GM19438 (cell line): ENCODE measurements around the gene SLC38A2.
A peak's percentile ranks its signal among the peaks of the same experiment; 100 is the strongest.

Experiments
- ATAC-seq: cut with Tn5 transposase; IDR thresholded peaks from one replicate; pipeline ENCODE4 v1.9.1; 2021; ENCODE audit warnings: low read depth; ENCODE audit not compliant: unreplicated experiment

The SLC38A2 gene

DNA sequence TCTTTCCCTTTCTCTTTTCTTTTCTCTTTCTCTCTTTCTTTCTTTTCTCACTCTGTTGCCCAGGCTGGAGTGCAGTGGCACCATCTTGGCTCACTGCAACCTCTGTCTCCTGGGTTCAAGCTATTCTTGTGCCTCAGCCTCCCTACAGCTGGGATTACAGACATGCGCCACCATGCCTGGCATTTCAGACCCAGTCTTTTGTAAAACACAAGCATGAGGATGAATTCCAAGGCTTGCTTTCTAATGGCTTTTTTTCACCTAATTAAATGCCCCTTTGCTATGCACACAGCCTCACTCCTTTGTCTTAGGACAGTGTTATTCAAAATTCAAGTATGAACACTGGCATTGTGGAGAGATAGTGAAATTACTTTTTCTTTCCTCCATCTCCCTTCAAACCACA lies 6.0 kb upstream of the SLC38A2 start:
- ATAC-seq = no peak

DNA sequence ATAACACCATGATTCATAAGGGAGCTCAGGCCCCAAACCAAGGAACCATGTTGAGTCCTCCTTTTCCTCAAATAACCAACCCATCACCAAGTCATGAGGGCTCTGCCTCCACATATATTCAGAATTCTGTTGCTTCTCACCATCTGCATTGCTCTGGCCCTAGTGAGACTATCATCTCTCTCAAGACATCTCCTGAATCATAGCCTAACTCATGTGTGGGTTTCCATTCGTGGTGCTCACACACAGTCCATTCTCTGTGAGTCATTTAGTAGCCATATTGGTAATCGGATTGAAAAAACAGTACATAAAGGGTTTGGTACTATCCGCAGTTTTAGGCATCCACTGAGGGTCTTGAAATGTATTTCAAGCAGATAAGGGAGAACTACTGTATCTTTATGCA lies 5.1 kb upstream of the SLC38A2 start:
- ATAC-seq = no peak

DNA sequence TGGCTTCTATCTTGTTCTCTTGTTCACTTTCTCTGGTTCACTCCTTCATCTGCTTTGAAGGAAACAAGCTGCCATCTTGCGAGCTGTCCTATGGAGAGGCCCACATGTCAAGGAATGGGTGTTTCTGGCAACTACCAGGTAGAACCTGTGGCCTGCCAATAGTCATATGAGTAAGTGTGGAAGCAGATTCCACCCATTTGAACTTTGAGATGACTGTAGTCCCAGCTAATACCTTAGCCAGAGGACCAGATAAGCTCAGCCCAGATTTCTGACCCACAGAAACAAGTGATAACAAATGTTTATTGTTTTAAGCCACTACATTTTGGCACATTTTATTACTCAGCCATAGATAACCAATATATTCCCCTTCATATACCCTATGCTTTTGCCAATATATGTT lies 4.0 kb upstream of the SLC38A2 start:
- ATAC-seq = no peak

DNA sequence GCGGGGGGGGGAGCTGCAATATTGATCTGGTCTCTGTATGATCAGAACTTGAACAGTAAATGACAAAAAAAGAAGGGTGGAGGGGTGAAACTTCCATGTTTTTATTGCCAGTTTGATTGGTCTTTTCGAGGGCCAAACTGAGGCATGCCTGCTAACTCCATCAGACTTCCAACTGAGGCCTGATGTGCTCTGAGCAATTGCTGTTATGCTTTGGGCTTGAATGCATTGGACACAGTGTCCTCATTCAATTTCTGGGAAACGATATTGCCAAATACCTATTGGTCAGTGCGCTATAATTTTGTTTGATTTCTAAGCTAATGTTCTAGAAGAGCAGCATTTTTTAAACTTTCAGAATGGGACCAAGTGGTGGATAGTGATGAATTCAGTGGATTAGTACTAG lies 2.1 kb upstream of the SLC38A2 start:
- ATAC-seq = no peak

DNA sequence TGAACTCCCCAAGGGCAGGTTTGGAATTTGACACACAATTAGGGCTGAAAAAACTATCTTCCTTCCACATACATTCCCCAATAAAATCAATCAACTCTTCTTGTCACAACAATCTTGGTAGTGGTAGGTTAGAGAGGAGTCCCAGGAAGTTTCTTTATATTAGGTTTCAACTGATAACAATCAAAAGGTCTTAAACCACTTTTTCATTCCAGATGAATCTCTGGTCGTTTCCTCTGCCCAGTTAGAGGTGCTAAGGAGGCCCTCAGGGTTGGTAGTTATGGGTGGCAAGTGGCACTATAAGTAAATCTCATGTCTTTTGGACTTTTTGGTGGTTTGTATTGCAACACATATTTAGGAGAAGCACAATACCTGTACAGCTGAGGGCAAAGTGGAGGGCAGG lies 1.7 kb upstream of the SLC38A2 start:
- ATAC-seq = no peak

DNA sequence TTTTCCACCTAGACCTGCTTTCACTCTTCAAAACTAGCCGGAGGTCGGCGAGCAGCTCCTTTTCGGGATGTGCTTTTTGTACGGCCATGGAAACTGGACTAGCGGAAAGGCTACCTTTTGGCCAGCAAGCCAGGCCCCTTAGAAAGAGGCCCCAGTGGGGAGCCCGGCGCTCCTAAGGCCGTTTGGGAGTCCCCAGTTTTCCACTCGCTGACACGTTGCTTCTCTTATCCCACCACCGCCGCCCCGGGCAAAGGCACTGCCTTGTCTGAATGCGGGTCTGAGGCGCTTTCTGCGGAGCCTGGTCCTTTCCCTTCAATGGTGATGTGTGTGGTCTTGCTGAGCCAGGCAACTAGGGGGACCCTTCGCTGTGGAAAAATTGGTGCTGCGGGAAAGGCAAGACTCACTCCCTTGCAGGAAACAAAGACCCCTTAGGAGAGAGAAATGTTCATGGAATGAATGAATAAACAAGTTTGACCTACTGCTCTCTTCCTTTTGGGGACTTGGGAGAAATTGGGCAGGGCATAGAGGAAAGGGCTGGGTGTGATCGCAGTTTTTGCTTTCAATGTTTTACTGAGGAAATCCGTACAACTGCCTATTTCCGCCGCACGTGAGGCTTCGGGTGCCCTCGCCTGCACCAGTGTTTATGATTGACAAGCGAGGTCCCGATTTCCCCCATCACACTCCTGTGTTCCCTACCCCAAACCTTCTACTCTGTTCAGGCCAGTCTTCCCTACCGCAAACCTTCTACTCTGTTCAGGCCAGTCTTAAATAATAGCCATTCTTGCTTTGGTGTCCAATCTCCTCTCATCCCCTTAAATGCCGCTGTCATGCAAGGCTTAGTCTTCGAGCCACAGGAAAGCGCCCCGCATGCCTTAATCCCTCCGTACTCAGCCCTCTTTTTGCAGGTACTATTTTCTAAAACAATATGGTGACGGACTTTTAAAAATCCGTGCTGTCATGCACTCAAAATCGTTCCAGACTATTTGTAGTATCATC lies 1.0 kb upstream of the SLC38A2 start:
- no peak for ATAC-seq

DNA sequence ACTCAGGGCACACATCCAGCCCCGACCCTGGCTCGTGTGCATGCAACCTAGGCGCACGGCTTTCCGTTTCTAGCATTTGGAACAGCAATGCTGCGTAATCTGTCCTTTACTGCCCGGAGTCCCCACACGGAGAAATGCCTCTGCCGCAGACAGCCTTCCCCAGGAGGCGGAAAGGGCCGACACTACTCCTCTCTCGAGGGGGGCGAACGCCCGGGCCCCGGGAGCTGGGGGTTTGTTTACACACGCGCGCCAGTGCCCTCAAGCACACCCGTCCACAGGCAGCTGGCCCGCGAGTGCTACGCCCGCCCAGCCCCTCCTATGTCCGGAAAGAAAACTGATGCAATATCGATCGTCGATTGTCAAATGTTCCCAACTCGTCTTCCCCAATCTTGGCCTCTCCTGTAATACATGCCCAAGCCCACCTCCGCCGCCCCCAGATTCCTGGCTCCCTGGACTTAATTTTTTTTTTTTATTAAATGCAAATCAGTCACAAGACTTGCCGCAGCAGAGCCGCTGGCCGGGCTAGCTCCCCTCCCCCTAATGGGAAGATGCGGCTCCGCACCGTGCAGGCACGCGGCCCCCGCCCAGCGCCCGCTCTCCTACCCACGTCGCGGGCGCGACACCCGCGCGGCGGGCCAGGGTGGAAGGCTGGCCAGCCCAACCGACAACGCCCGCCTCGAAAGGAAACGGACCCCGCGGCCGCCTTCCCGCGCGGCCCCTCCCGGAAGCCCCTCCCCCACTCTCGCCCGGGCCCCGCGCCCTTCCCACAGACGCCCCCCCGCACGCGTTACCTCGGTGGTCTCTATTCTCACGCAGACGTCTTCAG lies 642 bp downstream of the SLC38A2 start:
- peak; percentile 26 for ATAC-seq

DNA sequence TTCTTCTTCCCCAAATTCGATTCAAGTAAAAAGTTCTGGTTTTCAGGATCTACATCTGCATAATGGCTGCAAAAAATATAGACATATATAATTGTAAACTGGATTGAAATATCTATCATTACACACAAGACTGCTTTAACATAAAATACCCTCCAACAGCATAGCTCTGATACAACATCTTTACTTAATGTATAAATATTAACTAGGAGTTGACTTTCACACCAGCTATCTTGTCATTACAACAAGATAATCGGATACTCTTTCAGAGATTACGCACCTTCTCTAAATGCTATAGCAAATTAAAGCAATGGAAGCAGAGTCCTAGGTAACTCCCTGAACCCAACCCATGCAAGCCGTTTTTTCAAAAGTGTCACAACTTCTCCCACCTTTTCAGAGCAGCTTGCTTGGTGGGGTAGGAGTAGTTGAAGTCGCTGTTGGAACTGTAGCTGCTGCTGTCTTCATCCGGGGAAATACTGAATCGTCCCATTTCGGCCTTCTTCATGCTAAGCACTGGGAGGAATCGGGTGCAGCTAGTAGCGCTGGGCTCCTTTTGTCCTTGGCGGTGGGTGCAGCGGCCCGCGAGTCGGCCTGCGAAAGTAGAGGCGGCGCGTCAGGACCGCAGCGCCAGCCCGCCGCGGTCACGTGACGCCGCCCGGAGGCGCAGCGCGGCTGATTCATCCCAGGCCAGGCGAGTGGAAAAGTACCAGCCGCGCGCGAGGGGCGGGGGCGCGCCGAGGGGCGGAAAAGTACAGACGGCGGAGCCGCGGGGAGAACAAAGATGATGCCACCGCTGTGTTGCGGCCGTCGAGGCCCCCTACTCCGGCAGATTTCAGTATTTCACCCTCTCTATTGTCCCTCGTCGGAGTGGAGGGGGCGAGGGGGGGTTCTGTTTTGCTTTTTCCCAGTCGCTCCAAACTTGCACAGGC lies 1.5 kb downstream of the SLC38A2 start:
- ATAC-seq = peak; percentile 45

DNA sequence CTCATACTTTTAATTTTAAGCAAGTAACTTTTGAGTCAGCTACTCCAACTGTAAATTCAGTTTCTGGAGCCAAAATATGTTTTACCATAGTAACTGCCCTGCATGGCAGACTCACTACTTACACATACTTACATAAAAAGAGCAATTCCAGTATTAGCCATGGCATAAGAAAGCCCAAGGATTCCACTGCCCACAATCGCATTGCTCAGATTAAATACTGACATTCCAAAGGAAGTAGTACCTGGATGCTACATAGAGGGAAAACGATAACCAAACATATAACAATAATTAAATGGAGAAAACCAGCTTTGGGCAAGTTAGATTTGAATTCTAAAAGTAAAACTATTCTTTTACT lies 2.2 kb downstream of the SLC38A2 start:
- no peak for ATAC-seq

DNA sequence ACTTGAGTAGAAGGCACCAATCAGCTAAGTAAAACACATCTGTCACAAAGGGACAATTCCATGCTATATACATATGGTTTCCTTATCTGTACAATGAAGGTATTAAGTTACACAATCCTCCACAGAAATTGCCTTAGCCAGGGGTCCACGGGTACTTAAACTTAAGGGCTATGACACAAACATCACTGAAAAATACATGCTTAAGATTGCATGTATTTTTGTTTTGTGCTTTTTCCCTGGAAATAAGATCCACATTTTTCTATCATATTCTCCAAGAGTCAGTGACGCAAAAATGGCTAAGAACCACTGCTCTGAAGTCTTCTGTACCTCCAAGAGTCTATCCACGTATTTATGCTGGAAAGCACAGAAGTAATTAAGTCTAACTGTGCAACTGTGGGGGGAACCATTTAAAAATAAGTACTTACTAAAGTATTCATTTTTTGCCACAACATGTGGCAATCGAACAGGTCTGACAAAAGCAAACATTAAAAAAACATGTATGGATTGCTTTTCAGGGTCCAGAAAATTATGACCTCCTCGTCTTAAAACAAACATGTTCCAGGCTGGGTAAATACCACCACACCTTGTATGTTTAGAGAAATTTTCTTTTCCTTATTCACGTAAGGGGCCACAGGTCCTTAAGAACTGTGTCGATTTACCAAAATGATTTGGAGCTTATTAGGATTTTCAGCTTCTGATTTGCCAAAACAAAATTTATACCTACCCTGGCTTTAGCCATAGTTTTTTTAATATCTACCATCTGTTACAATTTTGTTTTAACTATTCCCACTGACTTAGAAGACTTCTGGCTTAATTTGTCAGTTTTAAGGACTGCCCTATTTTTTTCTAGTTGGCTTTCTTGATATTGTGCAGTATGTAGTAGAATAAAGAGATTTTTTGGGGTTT lies 2.8 kb downstream of the SLC38A2 start:
- no peak for ATAC-seq

DNA sequence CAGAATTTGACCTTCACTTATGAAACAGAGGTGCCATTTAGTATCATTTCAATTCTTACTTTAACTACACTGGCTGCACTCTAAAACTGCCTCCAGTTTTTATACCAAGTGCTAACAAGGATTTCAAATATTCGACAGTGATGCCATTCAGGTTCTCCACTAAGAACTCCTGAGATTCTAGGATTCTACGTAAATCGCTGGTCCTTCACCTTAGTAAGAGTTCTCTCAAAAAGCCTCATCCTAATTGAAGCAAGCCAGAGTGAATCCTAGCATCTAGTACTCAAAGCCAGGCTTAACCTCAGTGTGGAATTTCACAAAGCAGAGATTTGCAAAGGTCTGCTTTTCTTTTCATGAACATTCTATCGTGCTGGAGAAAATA lies 3.5 kb downstream of the SLC38A2 start:
- ATAC-seq = no peak

DNA sequence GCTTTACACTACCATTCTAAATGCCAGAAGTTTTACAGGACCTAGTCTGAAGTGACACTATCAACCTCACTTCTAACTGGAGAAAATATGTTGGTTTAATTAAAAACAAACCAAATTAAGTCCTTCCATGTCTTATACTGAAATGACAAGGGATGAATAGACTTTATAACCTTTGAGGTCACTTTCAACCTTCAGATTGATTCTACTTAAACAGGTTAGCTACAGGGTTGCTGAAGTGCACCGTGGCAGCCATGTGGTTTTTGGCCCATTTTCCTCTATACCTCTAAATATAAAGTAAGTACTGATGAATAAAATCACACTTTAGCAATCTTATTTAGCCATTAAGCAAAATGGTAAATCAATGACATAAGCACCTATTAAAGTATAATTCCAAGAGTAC lies 3.9 kb downstream of the SLC38A2 start:
- no peak for ATAC-seq

DNA sequence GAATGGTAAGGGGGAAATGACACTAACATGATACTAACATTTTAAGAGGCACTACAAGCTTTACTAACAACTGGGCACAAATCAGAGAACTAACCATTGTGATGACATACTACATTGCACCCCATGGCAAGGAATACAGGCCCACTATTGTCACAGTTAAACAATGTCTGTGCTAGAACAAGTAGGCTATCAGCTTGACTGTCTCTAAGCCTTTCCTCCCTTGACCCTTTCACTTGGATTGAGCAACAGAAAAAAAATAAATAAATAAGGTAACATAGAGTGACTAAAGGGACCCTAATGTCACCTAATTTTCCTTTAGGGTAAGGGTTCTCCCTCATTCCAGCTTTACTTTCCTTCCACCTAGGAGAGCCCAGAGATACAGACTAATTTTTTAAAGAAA lies 4.4 kb downstream of the SLC38A2 start:
- no peak for ATAC-seq

DNA sequence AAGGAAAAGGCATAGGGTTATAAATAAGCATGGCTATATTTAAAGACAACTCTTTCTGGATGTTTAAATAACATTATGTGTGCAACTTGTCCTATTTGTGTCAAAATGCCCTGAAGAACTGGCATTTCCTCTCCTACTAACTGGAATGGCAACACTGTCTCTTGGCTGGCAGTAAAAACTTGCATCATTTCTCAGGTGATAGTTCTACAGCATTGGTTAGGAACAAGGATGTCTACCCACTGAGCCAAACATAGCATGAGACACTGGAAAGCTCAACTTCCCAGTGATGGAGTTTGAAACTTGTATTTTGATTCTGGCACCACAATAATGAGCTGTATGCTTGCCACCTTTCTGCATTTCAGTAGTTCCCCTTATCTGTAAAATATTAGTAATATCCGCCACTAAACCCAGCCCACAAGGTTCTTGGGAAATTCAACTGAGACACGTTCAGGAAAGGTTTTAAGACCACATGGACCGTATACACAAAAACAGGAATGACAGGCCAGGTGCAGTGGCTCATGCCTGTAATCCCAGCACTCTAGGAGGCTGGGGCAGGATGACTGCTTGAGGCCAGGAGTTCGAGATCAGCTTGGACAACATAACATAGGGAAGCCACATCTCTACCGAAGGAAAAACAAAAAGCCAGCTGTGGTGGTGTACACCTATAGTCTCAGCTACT lies 5.1 kb downstream of the SLC38A2 start:
- ATAC-seq = no peak

DNA sequence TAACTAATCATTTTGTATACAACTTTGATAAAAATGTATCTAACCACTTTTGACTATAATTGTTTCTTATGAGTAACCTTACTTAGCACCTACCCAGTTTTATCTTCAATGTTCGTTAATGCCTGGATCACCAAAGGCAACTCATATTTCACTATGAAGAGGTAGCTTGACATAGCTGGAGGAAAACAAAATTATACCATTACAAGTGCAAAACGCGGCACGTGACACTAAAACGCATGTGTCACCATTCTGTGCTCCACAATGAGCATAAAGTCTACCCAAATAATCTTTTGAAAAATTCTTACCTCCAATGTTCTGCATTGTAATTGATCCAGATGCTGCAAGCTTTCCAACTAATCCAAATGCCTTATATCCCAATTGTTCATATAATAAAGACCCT lies 5.8 kb downstream of the SLC38A2 start:
- ATAC-seq = no peak

DNA sequence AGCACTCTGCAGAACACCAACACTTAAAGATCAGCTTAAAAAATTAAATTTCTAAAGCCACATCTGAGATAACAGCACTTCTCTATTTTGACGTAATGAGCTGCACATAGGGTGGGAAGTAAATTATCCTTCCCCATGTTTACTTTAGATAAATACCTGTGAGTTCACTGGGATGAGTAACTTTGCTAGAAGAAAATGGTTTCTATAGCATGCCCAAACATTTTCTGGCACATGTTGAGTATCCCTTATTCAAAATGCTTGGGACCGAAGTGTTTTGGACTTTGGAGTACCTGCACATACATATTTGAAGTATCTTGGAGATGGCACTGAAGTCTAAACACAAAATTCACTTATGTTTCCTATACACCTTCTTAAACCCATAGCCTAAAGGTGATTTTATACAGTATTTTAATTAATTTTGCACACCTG lies 6.6 kb downstream of the SLC38A2 start:
- no peak for ATAC-seq

DNA sequence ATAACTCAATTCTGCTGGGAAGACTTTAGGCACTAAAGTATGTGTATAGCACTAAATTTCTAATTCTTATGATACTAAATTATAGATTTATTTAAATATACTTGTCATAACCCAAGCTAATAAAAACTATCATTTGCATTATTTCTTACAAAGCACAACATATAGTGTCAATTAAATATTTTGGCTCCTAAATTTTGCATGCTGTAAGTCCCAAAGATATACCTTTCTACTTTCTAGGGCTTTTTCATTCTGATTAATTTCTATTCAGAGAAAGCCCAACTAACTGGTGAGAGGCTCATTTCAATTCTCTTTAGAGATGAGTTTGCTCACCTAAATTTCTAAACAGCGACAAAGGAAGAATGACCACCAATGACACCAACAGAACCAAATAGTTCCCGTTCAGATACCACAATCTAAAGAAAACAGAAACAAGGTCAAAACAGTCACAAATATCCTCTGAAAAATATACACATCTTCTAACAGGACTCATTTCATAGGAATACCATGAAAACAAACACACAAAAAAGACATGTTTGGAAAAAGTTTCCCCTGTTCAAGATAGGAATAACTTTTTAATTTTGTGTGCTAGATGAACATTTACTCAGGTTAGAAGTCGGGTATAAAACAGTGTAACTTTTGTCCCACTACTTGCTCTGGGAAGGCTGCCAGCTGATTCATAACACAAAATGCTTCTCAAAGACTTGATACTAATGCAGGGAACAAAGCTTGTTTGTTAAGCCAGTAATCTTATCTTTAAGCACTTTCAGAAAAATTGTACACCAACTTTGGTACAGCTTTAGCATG lies 7.6 kb downstream of the SLC38A2 start:
- ATAC-seq = no peak

DNA sequence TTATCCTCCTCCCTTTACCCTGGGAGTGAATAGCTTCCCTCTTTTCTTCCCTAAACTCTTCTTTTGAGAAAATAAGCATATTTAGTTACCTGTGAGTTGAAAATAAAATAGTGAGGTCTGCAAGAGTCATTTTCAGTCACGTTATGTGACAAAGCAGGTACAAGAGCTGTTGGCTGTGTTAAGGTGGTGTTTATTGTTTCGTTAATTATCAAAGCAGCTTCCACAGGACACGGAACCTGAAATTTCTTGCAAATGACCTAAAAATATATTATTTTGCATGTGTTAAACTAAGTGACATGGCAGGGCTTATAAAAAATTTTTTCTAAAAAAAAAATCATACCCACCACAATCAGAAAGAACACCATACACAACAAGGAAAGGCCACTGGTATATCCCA lies 8.3 kb downstream of the SLC38A2 start:
- ATAC-seq = no peak
